GM13977 (cell line): ENCODE measurements around the gene LYZL6.

Experiments used
- DNase-seq: peaks from one replicate; pipeline ENCODE4 v3.0.0; 2012; ENCODE audit warnings: low spot score
- in situ Hi-C: fragments of 300-500 bp; cut with MboI; formaldehyde crosslinking; loops from one replicate; pipeline ENCODE4 v1.12.0; 2022; ENCODE audit warnings: low sequenced_read_pairs, low pct_unique_long_range_greater_than_20kb, mixed read lengths, inconsistent platforms; ENCODE audit not compliant: unreplicated experiment
- TF ChIP-seq, protein P1 (sequence below): IDR thresholded peaks from 2 replicates; pipeline ENCODE4 v1.5.1; 2012; ENCODE audit warnings: mild to moderate bottlenecking, control low read depth; ENCODE audit not compliant: insufficient read depth; ENCODE audit errors: extremely low read depth, missing control alignments

Gene LYZL6

DNA sequence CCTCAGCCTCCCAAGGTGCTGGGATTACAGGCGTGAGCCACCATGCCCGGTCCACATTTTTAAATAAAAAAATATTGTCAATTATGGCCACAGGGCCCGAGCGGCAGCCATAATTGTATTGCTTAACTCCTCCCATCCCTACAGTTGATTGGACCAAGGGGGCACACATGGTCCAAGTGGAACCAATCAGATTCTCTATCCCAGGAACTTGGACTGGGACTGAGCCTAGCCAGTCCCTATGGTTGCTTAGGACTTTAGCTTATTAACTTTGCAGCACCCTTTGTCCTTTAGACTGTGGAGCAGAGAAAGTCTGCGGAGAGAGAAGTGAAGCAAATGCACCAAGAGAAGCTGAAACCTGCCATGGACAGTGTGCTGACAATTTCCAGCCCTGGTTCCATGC is 7.5 kb downstream of the LYZL6 start:
- DNase-seq: no peak
- in situ Hi-C loops: no loop called here

DNA sequence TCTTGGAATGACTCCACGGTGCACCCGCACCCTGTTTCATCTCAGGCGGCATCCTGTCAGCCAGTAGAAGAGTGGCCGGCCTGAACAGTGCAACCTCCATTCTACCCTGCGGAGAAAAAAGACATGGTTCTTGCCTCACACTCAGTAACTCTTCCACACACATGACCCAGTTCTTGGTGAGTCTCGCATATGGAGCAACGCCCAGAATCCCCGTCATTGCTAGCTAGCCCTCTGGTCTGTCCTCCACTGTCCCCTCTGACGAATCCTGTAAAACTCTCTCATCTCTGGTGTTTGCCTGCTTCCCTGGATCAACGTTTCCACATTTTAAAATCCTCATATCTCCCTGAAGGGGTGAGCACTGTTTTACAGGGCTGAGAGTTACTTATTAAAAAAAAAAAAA is 8.8 kb downstream of the LYZL6 start:
- in situ Hi-C loops: no loop called here
- no peak for DNase-seq
- TF ChIP-seq, protein P1, sequence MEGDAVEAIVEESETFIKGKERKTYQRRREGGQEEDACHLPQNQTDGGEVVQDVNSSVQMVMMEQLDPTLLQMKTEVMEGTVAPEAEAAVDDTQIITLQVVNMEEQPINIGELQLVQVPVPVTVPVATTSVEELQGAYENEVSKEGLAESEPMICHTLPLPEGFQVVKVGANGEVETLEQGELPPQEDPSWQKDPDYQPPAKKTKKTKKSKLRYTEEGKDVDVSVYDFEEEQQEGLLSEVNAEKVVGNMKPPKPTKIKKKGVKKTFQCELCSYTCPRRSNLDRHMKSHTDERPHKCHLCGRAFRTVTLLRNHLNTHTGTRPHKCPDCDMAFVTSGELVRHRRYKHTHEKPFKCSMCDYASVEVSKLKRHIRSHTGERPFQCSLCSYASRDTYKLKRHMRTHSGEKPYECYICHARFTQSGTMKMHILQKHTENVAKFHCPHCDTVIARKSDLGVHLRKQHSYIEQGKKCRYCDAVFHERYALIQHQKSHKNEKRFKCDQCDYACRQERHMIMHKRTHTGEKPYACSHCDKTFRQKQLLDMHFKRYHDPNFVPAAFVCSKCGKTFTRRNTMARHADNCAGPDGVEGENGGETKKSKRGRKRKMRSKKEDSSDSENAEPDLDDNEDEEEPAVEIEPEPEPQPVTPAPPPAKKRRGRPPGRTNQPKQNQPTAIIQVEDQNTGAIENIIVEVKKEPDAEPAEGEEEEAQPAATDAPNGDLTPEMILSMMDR: no peak

More for the DNA sequence above, 7.5 kb downstream of the LYZL6 start:
- TF ChIP-seq, protein P1: no peak

DNA sequence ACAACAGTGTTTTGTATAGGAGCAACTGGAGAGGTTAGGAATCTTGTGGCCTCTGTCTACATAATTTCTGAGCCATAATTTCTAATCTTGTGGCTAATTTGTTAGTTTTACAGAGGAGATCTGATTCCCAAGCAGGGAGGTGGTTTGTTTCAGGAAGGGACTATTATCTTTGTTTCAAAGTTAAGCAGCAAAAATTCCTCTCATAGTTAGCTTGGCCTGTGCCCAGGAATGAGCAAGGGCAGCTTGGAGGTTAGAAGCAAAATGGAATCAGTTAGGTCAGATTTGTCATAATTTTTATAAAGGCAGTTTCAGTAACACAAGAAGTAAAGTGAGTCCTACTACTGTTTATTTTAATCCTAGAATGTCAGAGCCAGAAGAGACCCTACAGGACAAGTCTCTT is 10.9 kb downstream of the LYZL6 start:
- no peak for DNase-seq
- TF ChIP-seq, protein P1: no peak
- in situ Hi-C loops: no loop called here

DNA sequence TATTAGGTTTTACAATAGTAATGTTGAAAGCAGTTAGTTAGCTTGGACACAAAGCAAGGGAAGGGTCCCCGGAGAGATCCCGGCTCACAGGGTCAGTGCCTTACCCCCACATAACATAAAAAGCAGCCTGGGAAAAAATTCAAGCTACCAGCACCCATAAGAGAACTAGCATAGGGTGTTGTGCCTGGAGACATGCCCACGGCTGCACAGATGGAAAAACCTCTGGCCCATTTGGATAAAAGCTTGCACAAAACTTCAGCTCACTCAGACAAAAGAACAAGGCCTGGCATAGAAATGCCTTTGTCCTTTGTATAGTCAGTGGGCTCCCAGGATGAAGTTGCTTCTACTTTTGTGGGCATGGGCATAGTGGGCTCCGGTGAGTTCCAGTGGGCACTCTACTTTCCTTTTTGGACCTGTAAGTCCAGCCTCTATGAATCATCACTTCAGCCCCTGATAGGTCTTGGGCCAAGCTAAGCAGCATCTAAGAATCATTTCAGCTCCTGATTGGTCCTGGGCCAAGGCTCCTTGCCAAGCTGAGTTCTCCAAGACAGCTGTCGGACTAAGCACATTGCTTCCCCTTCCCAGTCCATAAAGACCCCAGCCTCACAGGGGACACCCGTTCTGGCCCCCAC is 11.6 kb downstream of the LYZL6 start:
- TF ChIP-seq, protein P1: no peak
- DNase-seq: no peak
- in situ Hi-C loops: no loop called here

DNA sequence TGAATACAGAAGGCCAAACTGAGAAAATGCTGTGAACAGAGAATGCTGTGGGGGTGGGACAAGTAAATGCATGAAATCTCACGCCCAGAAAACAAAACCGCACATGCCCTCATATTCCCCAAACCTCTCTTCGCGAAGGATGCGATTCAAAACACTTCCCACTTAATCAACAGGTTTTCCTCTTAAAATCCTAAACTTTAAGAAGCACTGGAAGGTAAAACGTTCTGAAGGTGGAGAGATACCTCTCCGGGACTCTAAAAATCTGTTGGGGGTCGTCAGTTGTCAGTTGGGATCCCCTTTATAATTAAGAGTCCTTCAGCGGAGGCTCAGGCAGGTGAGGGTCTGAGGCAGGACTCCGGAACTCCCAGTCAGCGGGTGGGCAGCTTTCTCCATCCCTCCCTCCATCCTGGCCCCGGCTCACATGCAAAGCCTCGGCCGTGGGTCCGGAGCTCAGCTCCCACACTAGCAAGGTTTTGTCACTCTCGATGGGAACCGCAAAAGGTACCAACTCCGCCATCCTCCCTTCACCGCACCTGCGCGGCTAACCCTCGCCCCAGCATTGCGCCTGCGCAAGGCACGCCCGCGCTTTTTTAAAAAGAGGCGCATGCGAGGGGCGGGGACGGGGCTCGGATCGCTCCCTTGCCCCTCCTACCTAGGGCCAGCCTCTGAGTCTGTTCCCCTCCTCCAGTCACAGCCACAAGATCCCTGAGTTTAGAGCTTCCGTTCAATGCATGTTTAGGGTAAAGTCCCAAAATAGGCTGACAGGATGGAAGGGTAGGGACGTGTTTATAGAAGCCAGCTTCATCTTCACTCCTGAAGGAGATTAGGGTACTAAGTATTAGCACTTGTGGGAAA is 13.1 kb downstream of the LYZL6 start, which contains the start of gene RDM1:
Gene RDM1 (minus strand): TSS at position 563 of the 855 bp plus-strand sequence. CDS start 46 bp downstream, at position 517.
- in situ Hi-C loops: no loop called here
- DNase-seq: peak; percentile 89
- TF ChIP-seq, protein P1: no peak

DNA sequence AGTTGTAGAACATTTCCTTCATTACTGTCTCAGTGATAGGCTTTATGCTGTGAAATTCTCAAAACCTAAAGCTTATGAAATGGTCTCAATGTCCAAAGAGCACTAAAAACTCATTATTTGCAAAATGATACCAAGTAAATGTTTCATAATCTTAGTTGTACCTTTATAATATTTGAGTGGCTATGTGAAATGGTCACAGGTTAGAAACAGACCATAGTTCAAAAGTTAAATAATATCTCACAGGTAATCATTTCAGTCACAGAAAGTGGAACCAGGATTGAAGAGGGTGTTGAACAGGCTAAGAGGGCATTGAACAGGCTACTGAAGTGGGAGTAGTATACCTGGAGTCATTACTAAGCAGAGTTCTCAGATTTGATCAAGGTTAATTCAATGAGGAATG is 15.8 kb downstream of the LYZL6 start:
- DNase-seq: no peak
- in situ Hi-C loops: no loop called here
- TF ChIP-seq, protein P1: no peak
